IMR-90 (cell line): ENCODE results near the gene MGAT4A. TPM values are rescaled to one million over a fixed set of nuclear protein-coding genes. Genes with fewer than 3 reads are reported as not detected.

Experiments used
- ATAC-seq: fragments of 200-7000 bp; cut with Tn5 transposase; 2 replicates; pipeline ENCODE4 v1.9.1; 2020; ENCODE audit warnings: low read depth, mild to moderate bottlenecking, moderate library complexity
- BruUV-seq: library from RNA; stranded (reverse); fragments of 400-500 nt; replicated peaks from 2 replicates; lab custom pipeline; 2021; lab: Mats Ljungman, UMichigan
- CTCF ChIA-PET: fragments of 300-600 bp; formaldehyde crosslinking; extraction: SDS; loops from one replicate; lab custom pipeline; 2021; ENCODE audit warnings: antibody characterized with exemption; lab: Yijun Ruan, JAX
- POLR2A ChIA-PET: fragments of 300-600 bp; sonication (Branson Sonifier 250); formaldehyde crosslinking; loops from one replicate; lab custom pipeline; 2022; ENCODE audit warnings: antibody characterized with exemption; ENCODE audit not compliant: unreplicated experiment; lab: Charles Lee
- DNase-seq: peaks from one replicate; pipeline ENCODE4 v3.0.0; 2013
- H2AFZ ChIP-seq: replicated peaks from 2 replicates; pipeline ENCODE3; 2013; ENCODE audit warnings: low read length, mild to moderate bottlenecking; ENCODE audit not compliant: poor library complexity
- H2AK5ac ChIP-seq: 2 replicates; pipeline ENCODE4 v1.6.1; 2013; ENCODE audit warnings: low read depth, low read length, inconsistent platforms
- H2AK9ac ChIP-seq: replicated peaks from 2 replicates; pipeline ENCODE3; 2013; ENCODE audit warnings: mild to moderate bottlenecking, low read depth, low read length, moderate library complexity; ENCODE audit not compliant: poor library complexity
- H2BK120ac ChIP-seq: 2 replicates; pipeline ENCODE4 v1.6.1; 2013; ENCODE audit warnings: low read depth, low read length, inconsistent platforms
- H2BK15ac ChIP-seq: 3 replicates; pipeline ENCODE4 v1.6.1; 2013; ENCODE audit warnings: low read depth, low read length, inconsistent platforms
- H2BK20ac ChIP-seq: 2 replicates; pipeline ENCODE4 v1.6.1; 2013; ENCODE audit warnings: low read depth, mild to moderate bottlenecking, inconsistent platforms, low read length, moderate library complexity
- H2BK5ac ChIP-seq: 2 replicates; pipeline ENCODE4 v1.6.1; 2013; ENCODE audit warnings: mild to moderate bottlenecking, low read depth, low read length, inconsistent platforms; ENCODE audit not compliant: poor library complexity, severe bottlenecking
- H3K14ac ChIP-seq: replicated peaks from 2 replicates; pipeline ENCODE4 v1.6.1; 2013; ENCODE audit warnings: low read depth, low read length, inconsistent platforms
- H3K18ac ChIP-seq: 2 replicates; pipeline ENCODE4 v1.6.1; 2013; ENCODE audit warnings: low read depth, low read length, control low read depth
- H3K23ac ChIP-seq: 2 replicates; pipeline ENCODE4 v1.6.1; 2013; ENCODE audit warnings: low read depth, low read length, inconsistent platforms
- H3K27ac ChIP-seq: 2 replicates; pipeline ENCODE4 v1.5.1; 2013; ENCODE audit warnings: mild to moderate bottlenecking, control low read depth, low read length; ENCODE audit not compliant: insufficient read depth
- H3K27me3 ChIP-seq: 2 replicates; pipeline ENCODE4 v1.6.1; 2013; ENCODE audit warnings: low read length; ENCODE audit not compliant: control insufficient read depth, insufficient read depth
- H3K36me3 ChIP-seq: 2 replicates; pipeline ENCODE4 v1.6.1; 2013; ENCODE audit warnings: low read length, mixed read lengths; ENCODE audit not compliant: control insufficient read depth, insufficient read depth
- H3K4ac ChIP-seq: 2 replicates; pipeline ENCODE4 v1.6.1; 2013; ENCODE audit warnings: low read depth, low read length, inconsistent platforms
- H3K4me1 ChIP-seq: 2 replicates; pipeline ENCODE4 v1.6.1; 2013; ENCODE audit warnings: low read length, mixed read lengths; ENCODE audit not compliant: control insufficient read depth, insufficient read depth
- H3K4me2 ChIP-seq: 2 replicates; pipeline ENCODE4 v1.6.1; 2013; ENCODE audit warnings: low read depth, mild to moderate bottlenecking, control low read depth, low read length, moderate library complexity
- H3K4me3 ChIP-seq: 2 replicates; pipeline ENCODE4 v1.5.1; 2013; ENCODE audit warnings: low read depth, mild to moderate bottlenecking, control low read depth, low read length, moderate library complexity; ENCODE audit not compliant: insufficient read depth
- H3K56ac ChIP-seq: 2 replicates; pipeline ENCODE4 v1.6.1; 2013; ENCODE audit warnings: low read length, inconsistent platforms; ENCODE audit not compliant: insufficient read depth; ENCODE audit errors: extremely low read depth
- H3K79me1 ChIP-seq, 2 experiments: 2 replicates each; pipeline ENCODE4 v1.6.1; 2013; ENCODE audit warnings: low read length in 2 of 2, inconsistent platforms in 1 of 2, low read depth in 1 of 2
- H3K9ac ChIP-seq: 2 replicates; pipeline ENCODE4 v1.6.1; 2013; ENCODE audit warnings: low read depth, low read length, control low read depth
- H3K9me1 ChIP-seq: 2 replicates; pipeline ENCODE4 v1.6.1; 2013; ENCODE audit warnings: low read length, inconsistent platforms; ENCODE audit not compliant: insufficient read depth
- H3K9me3 ChIP-seq: 2 replicates; pipeline ENCODE4 v1.6.1; 2013; ENCODE audit warnings: low read length; ENCODE audit not compliant: control insufficient read depth, insufficient read depth
- H4K20me1 ChIP-seq: 2 replicates; pipeline ENCODE4 v1.6.1; 2013; ENCODE audit warnings: low read length, inconsistent platforms; ENCODE audit not compliant: insufficient read depth
- H4K5ac ChIP-seq: 2 replicates; pipeline ENCODE4 v1.6.1; 2013; ENCODE audit warnings: mild to moderate bottlenecking, low read depth, low read length, control low read depth
- H4K8ac ChIP-seq, 2 experiments: 2 replicates each; pipeline ENCODE4 v1.6.1; 2013; ENCODE audit warnings: low read depth in 2 of 2, low read length in 2 of 2, control low read depth in 1 of 2, inconsistent platforms in 1 of 2
- H4K91ac ChIP-seq: 2 replicates; pipeline ENCODE4 v1.6.1; 2013; ENCODE audit warnings: low read depth, low read length, inconsistent platforms; ENCODE audit not compliant: insufficient read depth
- BHLHE40 ChIP-seq: fragments of 150-350 bp; IDR thresholded peaks from 2 replicates; pipeline ENCODE4 v1.6.1; 2016; ENCODE audit warnings: mild to moderate bottlenecking, low read depth, low read length
- CEBPB ChIP-seq: IDR thresholded peaks from 2 replicates; pipeline ENCODE4 v1.6.1; 2012; ENCODE audit warnings: low read depth, low read length, improper control_type of control experiment
- CHD1 ChIP-seq: IDR thresholded peaks from 2 replicates; pipeline ENCODE4 v1.6.1; 2012; ENCODE audit warnings: low read depth, low read length, improper control_type of control experiment
- FOS ChIP-seq: fragments of 150-350 bp; IDR thresholded peaks from 2 replicates; pipeline ENCODE4 v1.6.1; 2016; ENCODE audit warnings: low read depth, low read length
- MAZ ChIP-seq: IDR thresholded peaks from 2 replicates; pipeline ENCODE4 v1.6.1; 2012; ENCODE audit warnings: low read depth, mild to moderate bottlenecking, low read length, improper control_type of control experiment, moderate library complexity, borderline replicate concordance
- MXI1 ChIP-seq: IDR thresholded peaks from 2 replicates; pipeline ENCODE4 v1.6.1; 2012; ENCODE audit warnings: low read depth, mild to moderate bottlenecking, low read length, moderate library complexity, borderline replicate concordance
- NFE2L2 ChIP-seq: fragments of 150-350 bp; IDR thresholded peaks from 2 replicates; pipeline ENCODE4 v1.6.1; 2016; ENCODE audit warnings: low read depth, mild to moderate bottlenecking, low read length
- POLR2A ChIP-seq: IDR thresholded peaks from 2 replicates; pipeline ENCODE4 v1.6.1; 2012; ENCODE audit warnings: mild to moderate bottlenecking, low read depth, low read length
- RFX5 ChIP-seq: IDR thresholded peaks from 2 replicates; pipeline ENCODE4 v1.8.0; 2012; ENCODE audit warnings: low read depth, mild to moderate bottlenecking, low read length, moderate library complexity
- WGBS, 2 experiments: methylation state at CpG; one replicate each; pipeline versions ENCODE4 v1.1.5 to v1.1.7; 2013; ENCODE audit warnings: missing lambda C conversion rate in 2 of 2; ENCODE audit not compliant: insufficient read length in 1 of 2; ENCODE audit errors: extremely low coverage in 2 of 2; 5-methylcytosine and 5-hydroxymethylcytosine counted together
- dilution Hi-C: fragments of 300-500 bp; cut with HindIII; formaldehyde crosslinking; loops from one replicate; pipeline ENCODE4 v1.14.3; 2018; ENCODE audit warnings: low sequenced_read_pairs; ENCODE audit not compliant: unreplicated experiment
- in situ Hi-C: fragments of 300-500 bp; cut with MboI; formaldehyde crosslinking; loops from 3 replicates; pipeline ENCODE4 v1.14.3; 2019; ENCODE audit warnings: low sequenced_read_pairs, inconsistent platforms, mixed read lengths
- intact Hi-C: fragments of 100-400 bp; cut with micrococcal nuclease; formaldehyde crosslinking; loops from 2 replicates; pipeline ENCODE4 v1.10.0; 2022
- polyA plus RNA-seq, 3 experiments: library from polyadenylated mRNA; depleted of rRNA; stranded (reverse); fragments of >200 nt; gene quantifications; 2 replicates each; pipeline ENCODE4 v1.2.3, GENCODE V29; 2012; ENCODE audit warnings: low replicate concordance in 1 of 3
- total RNA-seq: library from RNA; depleted of rRNA; stranded (reverse); fragments of >200 nt; gene quantifications from 2 replicates; pipeline ENCODE4 v1.2.3, GENCODE V29; 2012

Gene MGAT4A
- total and polyA plus RNA-seq, 2 of the 4 experiments (the other 2 are of a cell fraction), result under 0.01 TPM; not detected in 1

GRCh38 chr2:98759338-98759737, 28.4 kb upstream of the MGAT4A start:
- H3K14ac ChIP-seq, result no peak overlapping the region
- H2BK15ac ChIP-seq, result no peak overlapping the region
- H3K23ac ChIP-seq, result no peak overlapping the region
- no TSS peak for BruUV-seq
- H3K36me3 ChIP-seq, result no peaks in the 10 kb centered on the region
- DNase-seq (no peak), ATAC-seq (no peak)
- no peaks in the 10 kb centered on the region for H4K20me1 ChIP-seq
- H2AFZ ChIP-seq, result no peak overlapping the region
- no peak overlapping the region for H3K18ac ChIP-seq
- H3K4me2 ChIP-seq, result no peak overlapping the region
- no peak for TF ChIP-seq MAZ
- TF ChIP-seq CHD1, result no peak
- TF ChIP-seq CEBPB, result no peak
- no peak for TF ChIP-seq RFX5
- no peak for TF ChIP-seq FOS
- TF ChIP-seq POLR2A, result no peak
- TF ChIP-seq NFE2L2, result no peak
- no peak for TF ChIP-seq BHLHE40
- TF ChIP-seq MXI1, result no peak
- no peak overlapping the region for H2BK5ac ChIP-seq
- no peak overlapping the region for H3K4me3 ChIP-seq
- no peak overlapping the region for H2BK20ac ChIP-seq
- no peak overlapping the region for H3K56ac ChIP-seq
- no peak overlapping the region for H4K8ac ChIP-seq
- H3K4ac ChIP-seq, result no peak overlapping the region
- peaks cover 13% of the 10 kb centered on the region for H3K27me3 ChIP-seq
- H3K9me1 ChIP-seq, result no peaks in the 10 kb centered on the region
- no peak overlapping the region for H2BK120ac ChIP-seq
- no peak overlapping the region for H3K9ac ChIP-seq
- ChIA-PET POLR2A (no interaction called here), CTCF (no interaction called here)
- H2AK9ac ChIP-seq, result no peak overlapping the region
- H4K5ac ChIP-seq, result no peak overlapping the region
- H3K9me3 ChIP-seq, result no peaks in the 10 kb centered on the region
- no peak overlapping the region for H3K27ac ChIP-seq
- no peaks in the 10 kb centered on the region for H3K4me1 ChIP-seq
- dilution Hi-C loops (no loop called here), intact Hi-C loops (no loop called here), in situ Hi-C loops (no loop called here)
- H3K79me1 ChIP-seq, result no peaks in the 10 kb centered on the region
- no peak overlapping the region for H2AK5ac ChIP-seq
- no CpG with 5 or more reads among the region's 2 CpGs for WGBS, 2 experiments
- H4K91ac ChIP-seq, result no peak overlapping the region
